DOHH2 (cell line): ENCODE measurements around the gene PTPRK.

Source experiments
- EZH2phosphoT487 ChIP-seq: fragments of 200-600 bp; sonication (generic); IDR thresholded peaks from 2 replicates; pipeline ENCODE4 v1.6.1; 2017; ENCODE audit warnings: borderline replicate concordance, mild to moderate bottlenecking, antibody characterized with exemption, low read length, moderate library complexity, mixed read lengths
- TF ChIP-seq, protein P1 (sequence below): fragments of 200-600 bp; sonication (generic); IDR thresholded peaks from one replicate; pipeline ENCODE4 v1.5.1; 2014; ENCODE audit warnings: antibody characterized with exemption, mild to moderate bottlenecking, low read depth, low read length; ENCODE audit not compliant: poor library complexity, severe bottlenecking

DNA sequence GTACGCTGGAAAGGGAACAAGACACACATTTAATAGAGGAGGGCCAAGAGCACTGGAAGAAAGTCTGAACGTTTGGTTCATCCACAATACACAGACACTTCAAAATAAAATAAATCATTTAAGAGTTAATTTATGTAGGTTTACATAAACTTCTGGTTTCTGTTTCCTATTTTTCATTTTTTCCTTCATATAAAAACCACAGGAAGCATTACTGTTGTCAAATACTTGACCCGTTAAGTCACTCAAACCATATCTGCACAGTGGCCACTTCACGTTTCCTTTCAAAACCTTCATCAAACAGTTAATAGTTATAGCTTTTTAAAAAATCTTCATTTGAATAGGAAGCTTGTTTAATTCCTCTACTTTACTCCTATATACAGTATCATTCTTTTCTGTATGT lies 361.9 kb downstream of the PTPRK start:
- TF ChIP-seq, protein P1, sequence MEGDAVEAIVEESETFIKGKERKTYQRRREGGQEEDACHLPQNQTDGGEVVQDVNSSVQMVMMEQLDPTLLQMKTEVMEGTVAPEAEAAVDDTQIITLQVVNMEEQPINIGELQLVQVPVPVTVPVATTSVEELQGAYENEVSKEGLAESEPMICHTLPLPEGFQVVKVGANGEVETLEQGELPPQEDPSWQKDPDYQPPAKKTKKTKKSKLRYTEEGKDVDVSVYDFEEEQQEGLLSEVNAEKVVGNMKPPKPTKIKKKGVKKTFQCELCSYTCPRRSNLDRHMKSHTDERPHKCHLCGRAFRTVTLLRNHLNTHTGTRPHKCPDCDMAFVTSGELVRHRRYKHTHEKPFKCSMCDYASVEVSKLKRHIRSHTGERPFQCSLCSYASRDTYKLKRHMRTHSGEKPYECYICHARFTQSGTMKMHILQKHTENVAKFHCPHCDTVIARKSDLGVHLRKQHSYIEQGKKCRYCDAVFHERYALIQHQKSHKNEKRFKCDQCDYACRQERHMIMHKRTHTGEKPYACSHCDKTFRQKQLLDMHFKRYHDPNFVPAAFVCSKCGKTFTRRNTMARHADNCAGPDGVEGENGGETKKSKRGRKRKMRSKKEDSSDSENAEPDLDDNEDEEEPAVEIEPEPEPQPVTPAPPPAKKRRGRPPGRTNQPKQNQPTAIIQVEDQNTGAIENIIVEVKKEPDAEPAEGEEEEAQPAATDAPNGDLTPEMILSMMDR, result no peak
- no peak for TF ChIP-seq EZH2phosphoT487
